Mesendoderm (in vitro differentiated cells): ENCODE results near the gene HCN2.

ENCODE experiments used
- DNase-seq: peaks from one replicate; pipeline ENCODE4 v3.0.0; 2013
- H2AK5ac ChIP-seq: 2 replicates; pipeline ENCODE4 v1.6.1; 2013; ENCODE audit warnings: low read length, inconsistent platforms
- H2BK120ac ChIP-seq: 2 replicates; pipeline ENCODE4 v1.6.1; 2013; ENCODE audit warnings: low read depth, mild to moderate bottlenecking, low read length, moderate library complexity, mixed read lengths
- H2BK15ac ChIP-seq: replicated peaks from 2 replicates; pipeline ENCODE4 v1.6.1; 2013; ENCODE audit warnings: low read depth, mild to moderate bottlenecking, moderate library complexity
- H2BK5ac ChIP-seq: 2 replicates; pipeline ENCODE4 v1.6.1; 2013; ENCODE audit warnings: low read length, inconsistent platforms
- H3K18ac ChIP-seq: 2 replicates; pipeline ENCODE4 v1.6.1; 2013; ENCODE audit warnings: mild to moderate bottlenecking, low read length, mixed read lengths
- H3K23ac ChIP-seq: one replicate; pipeline ENCODE4 v1.6.1; 2013; ENCODE audit warnings: low read length
- H3K27ac ChIP-seq: 2 replicates; pipeline ENCODE4 v1.5.1; 2013; ENCODE audit warnings: low read depth, mild to moderate bottlenecking, inconsistent platforms, low read length, moderate library complexity
- H3K27me3 ChIP-seq: 2 replicates; pipeline ENCODE4 v1.6.1; 2013; ENCODE audit warnings: low read length, control low read depth, mild to moderate bottlenecking, inconsistent platforms; ENCODE audit not compliant: insufficient read depth, poor library complexity
- H3K36me3 ChIP-seq: 2 replicates; pipeline ENCODE4 v1.6.1; 2013; ENCODE audit warnings: low read length, inconsistent platforms; ENCODE audit not compliant: control insufficient read depth, insufficient read depth
- H3K4ac ChIP-seq: one replicate; pipeline ENCODE4 v1.6.1; 2013; ENCODE audit warnings: low read depth, mild to moderate bottlenecking, low read length, moderate library complexity
- H3K4me1 ChIP-seq: 2 replicates; pipeline ENCODE4 v1.6.1; 2013; ENCODE audit warnings: low read depth, low read length, inconsistent platforms; ENCODE audit not compliant: control insufficient read depth
- H3K4me2 ChIP-seq: 2 replicates; pipeline ENCODE4 v1.6.1; 2013; ENCODE audit warnings: low read length
- H3K4me3 ChIP-seq: 2 replicates; pipeline ENCODE4 v1.5.1; 2013; ENCODE audit warnings: mild to moderate bottlenecking, low read length
- H3K56ac ChIP-seq: one replicate; pipeline ENCODE4 v1.6.1; 2013; ENCODE audit warnings: low read length
- H3K79me1 ChIP-seq: 2 replicates; pipeline ENCODE4 v1.6.1; 2013; ENCODE audit warnings: low read length, inconsistent platforms
- H3K79me2 ChIP-seq: 2 replicates; pipeline ENCODE4 v1.6.1; 2013; ENCODE audit warnings: mild to moderate bottlenecking, low read length; ENCODE audit not compliant: control insufficient read depth, insufficient read depth
- H3K9ac ChIP-seq: 2 replicates; pipeline ENCODE4 v1.6.1; 2013; ENCODE audit warnings: low read length, inconsistent platforms
- H4K5ac ChIP-seq: one replicate; pipeline ENCODE4 v1.6.1; 2013; ENCODE audit warnings: low read length
- H4K8ac ChIP-seq: one replicate; pipeline ENCODE4 v1.6.1; 2013; ENCODE audit warnings: low read depth, mild to moderate bottlenecking, control low read depth, low read length, moderate library complexity
- WGBS: extraction: QIAGEN DNeasy Blood & Tissue Kit; methylation state at CpG from one replicate; pipeline ENCODE4 v1.1.7; 2013; ENCODE audit warnings: low lambda C conversion rate, missing lambda C conversion rate; ENCODE audit not compliant: insufficient coverage; ENCODE audit errors: extremely low coverage; 5-methylcytosine and 5-hydroxymethylcytosine counted together

Gene HCN2

DNA sequence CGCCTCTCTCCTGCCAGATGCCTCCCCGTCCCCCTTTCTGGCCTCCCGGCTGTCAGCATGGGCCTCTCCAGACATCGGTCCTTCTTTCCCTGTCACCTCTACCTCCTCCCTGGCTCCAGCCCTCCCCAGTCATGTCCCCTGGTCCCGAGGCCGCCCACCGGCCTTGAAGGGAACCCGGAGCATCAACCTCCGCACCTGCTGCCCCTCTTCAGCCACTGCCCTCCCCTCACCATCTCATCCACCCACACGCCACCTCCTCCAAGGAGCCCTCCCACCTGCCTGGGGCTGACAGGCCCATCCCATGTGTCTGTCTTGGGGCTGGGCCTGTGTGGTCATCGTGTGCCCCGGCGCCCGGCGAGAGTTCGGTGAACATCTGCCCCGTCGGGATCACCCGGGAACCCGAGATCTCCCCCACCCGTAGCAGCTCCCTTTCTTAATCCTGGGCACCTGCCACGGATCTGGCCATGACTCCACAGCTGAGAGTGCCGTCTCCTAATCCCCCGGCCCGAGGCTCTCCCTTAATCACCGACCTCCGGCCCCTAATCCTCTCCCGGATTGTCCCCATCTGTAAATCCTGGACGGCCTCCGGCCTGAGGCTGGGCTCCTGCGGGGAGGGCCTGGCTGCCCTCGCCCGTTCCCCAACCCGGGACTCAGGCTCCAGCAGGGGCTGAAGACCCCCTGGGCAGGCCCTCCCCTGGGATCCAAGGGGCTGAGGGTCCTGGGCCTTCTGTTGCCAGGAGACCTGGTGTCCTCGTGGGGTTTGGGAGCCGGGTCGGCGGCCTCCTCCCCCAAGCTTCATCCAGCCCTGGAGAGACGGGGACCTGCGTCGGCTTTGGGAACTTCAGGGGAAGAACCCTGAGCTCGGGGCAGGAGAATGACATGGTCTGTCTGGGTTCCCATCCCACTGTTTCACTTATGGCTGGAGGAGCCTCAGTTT, 5.9 kb downstream of the HCN2 start:
- Histone ChIP-seq H3K4me2 (no peak overlapping the region), H3K4ac (no peak overlapping the region), H3K4me3 (no peak overlapping the region), H3K79me2 (no peaks in the 10 kb centered on the region), H3K4me1 (no peaks in the 10 kb centered on the region), H4K8ac (no peak overlapping the region), H3K27me3 (peaks cover 8% of the 10 kb centered on the region), H4K5ac (no peak overlapping the region), H2BK120ac (no peak overlapping the region), H3K79me1 (no peaks in the 10 kb centered on the region), H3K23ac (no peak overlapping the region), H2BK15ac (no peak overlapping the region), H3K9ac (no peak overlapping the region), H3K18ac (no peak overlapping the region), H3K36me3 (no peaks in the 10 kb centered on the region), H3K27ac (no peak overlapping the region), H2AK5ac (no peak overlapping the region), H3K56ac (no peak overlapping the region), H2BK5ac (no peak overlapping the region)
- DNase-seq = no peak
- no CpG with 5 or more reads among the region's 42 CpGs for WGBS

DNA sequence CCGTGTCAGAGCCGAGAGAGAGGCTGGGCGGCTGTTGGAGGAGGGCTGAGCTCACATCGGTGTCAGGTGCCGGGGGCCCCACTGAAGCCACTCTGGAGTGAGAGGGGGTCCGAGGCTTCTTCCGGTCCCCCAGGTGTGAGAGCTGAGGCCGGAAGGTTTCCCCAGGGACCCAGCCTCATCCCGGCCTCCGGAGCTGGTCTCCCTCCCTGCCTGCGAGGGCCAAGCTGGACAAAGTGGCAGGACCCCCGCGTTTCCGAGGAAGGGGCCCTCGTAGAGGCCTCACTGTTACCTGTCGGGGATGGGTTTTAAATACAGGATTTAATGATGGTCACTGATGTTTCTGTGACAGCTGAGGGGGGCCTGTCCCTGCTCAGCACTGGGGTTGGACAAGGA, 6.6 kb downstream of the HCN2 start:
- WGBS = no CpG with 5 or more reads among the region's 16 CpGs
- no peak overlapping the region for H3K9ac ChIP-seq
- no peak overlapping the region for H3K23ac ChIP-seq
- H3K4me2 ChIP-seq = no peak overlapping the region
- peaks cover 2% of the 10 kb centered on the region for H3K27me3 ChIP-seq
- H3K56ac ChIP-seq = no peak overlapping the region
- H3K4me3 ChIP-seq = no peak overlapping the region
- H3K79me1 ChIP-seq = no peaks in the 10 kb centered on the region
- no peak overlapping the region for H2AK5ac ChIP-seq
- no peak overlapping the region for H3K4ac ChIP-seq
- H3K27ac ChIP-seq = no peak overlapping the region
- no peak for DNase-seq
- no peak overlapping the region for H4K8ac ChIP-seq
- no peak overlapping the region for H3K18ac ChIP-seq
- H3K4me1 ChIP-seq = no peaks in the 10 kb centered on the region
- no peak overlapping the region for H4K5ac ChIP-seq
- no peaks in the 10 kb centered on the region for H3K79me2 ChIP-seq
- no peaks in the 10 kb centered on the region for H3K36me3 ChIP-seq
- H2BK5ac ChIP-seq = no peak overlapping the region
- H2BK120ac ChIP-seq = no peak overlapping the region
- no peak overlapping the region for H2BK15ac ChIP-seq

DNA sequence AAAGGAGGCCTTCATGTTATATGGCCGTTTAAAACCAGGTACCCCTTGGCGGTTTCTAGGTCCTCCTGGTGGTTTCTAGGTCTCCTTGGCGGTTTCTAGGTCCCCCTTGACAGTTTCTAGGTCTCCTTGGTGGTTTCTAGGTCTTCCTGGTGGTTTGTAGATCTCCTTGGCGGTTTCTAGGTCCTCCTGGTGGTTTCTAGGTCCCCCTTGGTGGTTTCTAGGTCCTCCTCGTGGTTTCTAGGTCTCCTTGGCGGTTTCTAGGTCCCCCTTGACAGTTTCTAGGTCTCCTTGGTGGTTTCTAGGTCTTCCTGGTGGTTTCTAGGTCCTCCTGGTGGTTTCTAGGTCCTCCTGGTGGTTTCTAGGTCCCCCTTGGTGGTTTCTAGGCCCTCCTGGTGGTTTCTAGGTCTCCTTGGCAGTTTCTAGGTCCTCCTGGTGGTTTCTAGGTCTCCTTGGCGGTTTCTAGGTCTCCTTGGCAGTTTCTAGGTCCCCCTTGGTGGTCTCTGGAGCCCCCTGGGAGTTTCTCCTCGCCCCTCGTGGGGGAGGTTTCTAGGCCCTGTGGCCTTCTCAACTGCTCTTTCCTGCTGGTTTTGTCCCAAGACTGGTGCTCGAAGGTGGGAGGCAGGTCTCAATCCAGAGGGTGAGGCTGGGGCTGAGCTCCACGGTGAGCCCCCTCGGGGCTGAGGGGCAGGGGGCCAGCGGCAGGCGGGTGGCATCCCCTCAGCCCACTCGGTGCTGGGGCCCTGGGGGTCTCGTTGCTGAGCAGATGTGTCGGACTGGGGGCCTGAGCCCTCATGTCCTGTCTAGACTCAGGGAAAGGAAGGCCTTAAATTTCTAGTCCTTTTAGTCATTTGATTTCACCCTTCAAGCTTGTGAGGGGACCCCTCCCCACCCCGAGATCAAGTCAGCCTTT, 8.0 kb downstream of the HCN2 start:
- Histone ChIP-seq H2BK120ac (no peak overlapping the region), H3K27me3 (no peaks in the 10 kb centered on the region), H4K5ac (no peak overlapping the region), H3K4me1 (no peaks in the 10 kb centered on the region), H3K4me3 (no peak overlapping the region), H3K79me1 (no peaks in the 10 kb centered on the region), H3K79me2 (no peaks in the 10 kb centered on the region), H2AK5ac (no peak overlapping the region), H3K27ac (no peak overlapping the region), H4K8ac (no peak overlapping the region), H2BK5ac (no peak overlapping the region), H3K4me2 (no peak overlapping the region), H3K9ac (no peak overlapping the region), H3K36me3 (no peaks in the 10 kb centered on the region), H3K56ac (no peak overlapping the region), H3K4ac (no peak overlapping the region), H2BK15ac (no peak overlapping the region), H3K23ac (no peak overlapping the region), H3K18ac (no peak overlapping the region)
- WGBS = no CpG with 5 or more reads among the region's 18 CpGs
- DNase-seq = no peak

DNA sequence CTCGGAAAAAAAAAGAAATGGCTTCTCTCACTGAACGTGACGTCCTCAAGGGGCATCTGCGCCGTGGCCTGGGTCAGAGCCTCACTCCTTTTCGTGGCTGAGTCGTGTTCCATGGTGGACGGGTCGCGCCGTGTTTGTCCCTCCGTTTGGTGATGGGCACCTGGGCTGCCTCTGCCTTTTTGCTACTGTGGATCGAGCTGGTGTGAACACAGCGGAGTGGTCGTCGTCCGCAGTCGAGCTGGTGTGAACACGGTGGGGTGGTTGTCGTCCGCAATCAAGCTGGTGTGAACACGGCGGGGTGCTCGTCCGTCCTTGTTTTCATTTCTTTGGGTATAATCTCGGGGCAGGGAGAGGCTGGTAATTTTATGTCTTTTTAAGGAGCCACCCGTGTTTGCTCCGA, 11.6 kb downstream of the HCN2 start:
- DNase-seq = no peak
- Histone ChIP-seq H3K4me1 (no peaks in the 10 kb centered on the region), H3K9ac (no peak overlapping the region), H3K4me2 (no peak overlapping the region), H4K5ac (no peak overlapping the region), H4K8ac (no peak overlapping the region), H3K27me3 (no peaks in the 10 kb centered on the region), H3K79me1 (no peaks in the 10 kb centered on the region), H2BK120ac (no peak overlapping the region), H3K4ac (no peak overlapping the region), H3K36me3 (no peaks in the 10 kb centered on the region), H3K79me2 (no peaks in the 10 kb centered on the region), H3K23ac (no peak overlapping the region), H3K4me3 (no peak overlapping the region), H3K56ac (no peak overlapping the region), H2BK5ac (no peak overlapping the region), H2BK15ac (no peak overlapping the region), H2AK5ac (no peak overlapping the region), H3K18ac (no peak overlapping the region), H3K27ac (no peak overlapping the region)
- no CpG with 5 or more reads among the region's 28 CpGs for WGBS

DNA sequence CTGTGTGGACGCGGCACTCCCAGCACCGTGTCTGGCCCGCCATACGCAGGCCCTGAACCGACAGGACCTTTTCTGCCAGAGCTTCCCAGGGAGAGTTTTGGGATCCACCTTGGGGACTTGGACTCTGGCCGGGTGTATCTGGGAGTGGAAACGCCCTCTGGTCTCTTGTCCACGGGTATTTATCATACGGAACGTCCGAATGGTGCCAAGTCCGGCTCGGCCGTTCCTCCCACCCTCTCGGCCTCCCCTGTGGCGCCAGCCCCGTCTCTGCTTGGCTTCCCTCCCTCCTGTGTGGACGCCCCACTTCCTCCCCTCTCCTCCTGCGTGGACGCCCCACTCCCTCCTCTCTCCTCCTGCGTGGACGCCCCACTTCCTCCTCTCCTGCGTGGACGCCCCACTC, 12.1 kb downstream of the HCN2 start:
- Histone ChIP-seq H3K79me2 (no peaks in the 10 kb centered on the region), H3K23ac (no peak overlapping the region), H3K4me3 (no peak overlapping the region), H3K4me2 (no peak overlapping the region), H3K36me3 (no peaks in the 10 kb centered on the region), H2BK15ac (no peak overlapping the region), H3K4ac (no peak overlapping the region), H4K8ac (no peak overlapping the region), H3K27me3 (no peaks in the 10 kb centered on the region), H3K9ac (no peak overlapping the region), H3K79me1 (no peaks in the 10 kb centered on the region), H3K27ac (no peak overlapping the region), H2AK5ac (no peak overlapping the region), H3K56ac (no peak overlapping the region), H2BK5ac (no peak overlapping the region), H4K5ac (no peak overlapping the region), H3K4me1 (no peaks in the 10 kb centered on the region), H2BK120ac (no peak overlapping the region), H3K18ac (no peak overlapping the region)
- no CpG with 5 or more reads among the region's 25 CpGs for WGBS
- DNase-seq = no peak
